Activated naive CD8-positive, alpha-beta T cell treated with anti-CD3 and anti-CD28 coated beads, Interleukin-2, amount 10 ng/mL, durations not matched to agents 7 days and 5 days (primary cell): ENCODE results near the gene TMEM117. TPM values are rescaled to one million over a fixed set of nuclear protein-coding genes. Genes with fewer than 3 reads are reported as not detected.
A peak's percentile ranks its signal among the peaks of the same experiment; 100 is the strongest.
"Not testable (repeated sequence)": the region's sequence is repeated elsewhere in the genome, so short reads cannot be mapped to it uniquely, and the experiment has no call there.

ENCODE experiments used
- ATAC-seq: fragments of 150-1000 bp; cut with Tn5 transposase; one replicate; pipeline ENCODE4 v1.10.0; 2021; ENCODE audit warnings: low read depth, moderate library complexity
- POLR2A ChIA-PET: fragments of 350-600 bp; sonication (Branson Sonifier 250); formaldehyde crosslinking; loops from one replicate; lab custom pipeline; 2021; ENCODE audit warnings: antibody characterized with exemption; lab: Charles Lee
- DNase-seq: peaks from one replicate; pipeline ENCODE4 v3.0.0; 2021
- H3K27ac Mint-ChIP-seq: one replicate; pipeline ENCODE4 v1.8.0; 2022; ENCODE audit warnings: mild to moderate bottlenecking, mixed read lengths
- H3K27me3 Mint-ChIP-seq: one replicate; pipeline ENCODE4 v1.8.0; 2022; ENCODE audit warnings: mild to moderate bottlenecking, moderate library complexity, mixed read lengths
- H3K36me3 Mint-ChIP-seq: one replicate; pipeline ENCODE4 v1.8.0; 2021; ENCODE audit warnings: mild to moderate bottlenecking, mixed read lengths
- H3K4me1 Mint-ChIP-seq: one replicate; pipeline ENCODE4 v1.8.0; 2021; ENCODE audit warnings: mixed read lengths
- H3K4me3 Mint-ChIP-seq: one replicate; pipeline ENCODE4 v1.8.0; 2022; ENCODE audit warnings: mild to moderate bottlenecking, moderate library complexity, mixed read lengths
- H3K9me3 Mint-ChIP-seq: one replicate; pipeline ENCODE4 v1.8.0; 2021; ENCODE audit warnings: mixed read lengths
- total RNA-seq, 2 experiments: library from RNA; stranded (reverse); gene quantifications; one replicate each; pipeline ENCODE4 v1.2.3, GENCODE V29; 2021

The TMEM117 gene
- total RNA-seq, 2 experiments from 2014 or later: 0.58 to 1.0 TPM

DNA sequence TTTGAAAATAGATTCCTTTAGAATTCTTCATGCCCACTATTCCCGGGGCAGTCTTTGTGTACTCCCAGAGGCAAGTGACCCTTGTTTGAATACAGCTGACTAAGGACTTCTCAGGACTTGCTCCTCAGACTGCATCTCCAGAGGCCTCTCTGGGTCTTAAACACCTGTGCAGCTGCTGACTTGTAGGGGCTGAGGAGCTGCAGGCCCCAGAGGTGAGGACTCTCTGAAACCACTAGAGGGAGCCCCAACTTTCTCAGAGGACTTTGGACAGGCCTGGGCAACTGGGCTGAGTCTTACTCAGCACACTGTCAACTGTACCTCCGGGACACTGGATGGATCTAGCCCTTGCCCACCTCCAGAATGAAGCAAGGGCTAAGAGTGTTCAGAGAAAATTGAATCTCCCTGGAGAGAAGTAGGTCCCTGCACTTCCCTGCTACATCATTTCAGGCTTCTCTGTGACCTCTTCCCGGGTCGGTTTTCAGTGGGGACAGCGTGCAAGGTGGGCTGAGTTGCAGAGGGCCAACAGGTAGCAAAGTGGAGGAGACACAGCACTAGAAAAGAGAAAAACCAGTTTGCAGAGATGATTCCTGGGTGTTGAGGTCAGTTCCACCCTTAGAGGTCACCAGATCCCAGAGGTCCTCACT, 164.6 kb downstream of the TMEM117 start:
- ATAC-seq (peak; percentile 79), DNase-seq (peak; percentile 28)
- Mint-ChIP-seq H3K27ac (no peak overlapping the region), H3K36me3 (no peaks in the 10 kb centered on the region), H3K27me3 (no peaks in the 10 kb centered on the region), H3K4me1 (no peaks in the 10 kb centered on the region), H3K9me3 (peaks cover 2% of the 10 kb centered on the region), H3K4me3 (no peak overlapping the region)
- POLR2A ChIA-PET: interaction anchor here (0.5 kb wide), 1 partner anchor 1966 kb away, joined by 3 read pairs; no protein-coding TSS in a partner anchor

DNA sequence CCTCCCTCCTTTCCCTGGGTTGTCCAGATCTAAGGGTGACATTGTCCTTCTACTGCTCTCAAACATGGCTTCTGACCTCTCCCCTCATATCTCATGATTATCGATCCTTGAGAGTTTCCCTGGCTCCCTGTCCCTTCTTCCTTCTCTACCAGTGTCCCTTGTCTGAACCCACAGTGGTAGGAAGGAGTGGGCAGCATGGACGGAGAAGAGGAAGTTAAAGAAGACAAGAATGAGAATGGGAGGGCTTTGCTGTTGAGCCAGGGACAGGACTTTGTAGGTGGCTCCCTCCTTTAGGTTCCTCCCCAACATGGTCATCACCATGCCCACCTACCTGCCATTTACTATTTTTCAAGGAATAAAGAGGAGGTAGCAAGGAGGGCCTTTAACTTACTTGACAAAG, 166.7 kb downstream of the TMEM117 start:
- H3K9me3 Mint-ChIP-seq: peaks cover 3% of the 10 kb centered on the region
- no peak overlapping the region for H3K4me3 Mint-ChIP-seq
- H3K27ac Mint-ChIP-seq: no peak overlapping the region
- no peaks in the 10 kb centered on the region for H3K4me1 Mint-ChIP-seq
- H3K27me3 Mint-ChIP-seq: no peaks in the 10 kb centered on the region
- H3K36me3 Mint-ChIP-seq: no peaks in the 10 kb centered on the region
- ATAC-seq: no peak
- no peak for DNase-seq
- POLR2A ChIA-PET: no interaction called here

DNA sequence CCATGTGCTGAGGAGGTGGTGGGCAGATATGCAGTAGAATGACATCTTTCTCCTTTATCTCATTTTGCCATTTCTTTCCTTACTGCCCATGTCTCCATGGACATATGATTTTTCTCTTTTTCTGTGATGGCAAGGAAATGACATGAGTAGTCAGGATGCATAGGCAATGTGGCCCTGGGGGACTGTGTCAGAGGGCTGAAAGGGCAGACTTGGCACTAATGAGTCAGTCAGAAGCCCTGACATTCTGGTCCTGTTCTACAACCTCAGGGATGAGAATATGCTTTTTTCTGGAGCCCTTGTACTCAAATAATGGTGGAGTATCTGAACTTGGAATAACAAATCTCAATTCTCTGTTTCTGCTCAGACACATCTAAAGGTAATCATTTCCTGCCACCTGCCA, 167.8 kb downstream of the TMEM117 start:
- no peaks in the 10 kb centered on the region for H3K27me3 Mint-ChIP-seq

GRCh38 chr12:44015333-44015941, 179.6 kb downstream of the TMEM117 start:
- no peak overlapping the region for H3K4me3 Mint-ChIP-seq
- H3K27ac Mint-ChIP-seq: no peak overlapping the region
- ATAC-seq: peak; percentile 74
- H3K36me3 Mint-ChIP-seq: no peaks in the 10 kb centered on the region
- DNase-seq: no peak
- POLR2A ChIA-PET: no interaction called here
- H3K9me3 Mint-ChIP-seq: no peaks in the 10 kb centered on the region
- no peaks in the 10 kb centered on the region for H3K4me1 Mint-ChIP-seq
- H3K27me3 Mint-ChIP-seq: no peaks in the 10 kb centered on the region

More for the DNA sequence above, 167.8 kb downstream of the TMEM117 start:
- H3K27ac Mint-ChIP-seq: no peak overlapping the region
- ATAC-seq (no peak), DNase-seq (no peak)
- no peaks in the 10 kb centered on the region for H3K36me3 Mint-ChIP-seq
- H3K4me1 Mint-ChIP-seq: no peaks in the 10 kb centered on the region
- POLR2A ChIA-PET: no interaction called here
- H3K9me3 Mint-ChIP-seq: peaks cover 5% of the 10 kb centered on the region
- H3K4me3 Mint-ChIP-seq: no peak overlapping the region

- H3K9me3 Mint-ChIP-seq: no peaks in the 10 kb centered on the region
- no peak for ATAC-seq
- DNase-seq: no peak
- H3K4me3 Mint-ChIP-seq: no peak overlapping the region
- H3K36me3 Mint-ChIP-seq: no peaks in the 10 kb centered on the region
- H3K27ac Mint-ChIP-seq: no peak overlapping the region
- POLR2A ChIA-PET: no interaction called here
- H3K27me3 Mint-ChIP-seq: no peaks in the 10 kb centered on the region
- peaks cover 2% of the 10 kb centered on the region for H3K4me1 Mint-ChIP-seq
Observed at GRCh38 chr12:44017216-44017615, 181.3 kb downstream of the TMEM117 start.

GRCh38 chr12:44019118-44019517, 183.2 kb downstream of the TMEM117 start:
- Mint-ChIP-seq H3K9me3 (peaks cover 2% of the 10 kb centered on the region), H3K27ac (no peak overlapping the region), H3K4me1 (peaks cover 2% of the 10 kb centered on the region), H3K36me3 (no peaks in the 10 kb centered on the region), H3K4me3 (no peak overlapping the region), H3K27me3 (no peaks in the 10 kb centered on the region)
- ATAC-seq: no peak
- POLR2A ChIA-PET: no interaction called here
- DNase-seq: no peak

GRCh38 chr12:44020555-44020954, 184.7 kb downstream of the TMEM117 start:
- H3K27ac Mint-ChIP-seq: no peak overlapping the region
- no peaks in the 10 kb centered on the region for H3K27me3 Mint-ChIP-seq
- no peaks in the 10 kb centered on the region for H3K36me3 Mint-ChIP-seq
- peaks cover 2% of the 10 kb centered on the region for H3K9me3 Mint-ChIP-seq
- DNase-seq: no peak
- H3K4me1 Mint-ChIP-seq: peaks cover 2% of the 10 kb centered on the region
- H3K4me3 Mint-ChIP-seq: no peak overlapping the region
- POLR2A ChIA-PET: no interaction called here
- no peak for ATAC-seq

- H3K27me3 Mint-ChIP-seq: no peaks in the 10 kb centered on the region
Observed at GRCh38 chr12:44021471-44021971, 185.6 kb downstream of the TMEM117 start.

DNA sequence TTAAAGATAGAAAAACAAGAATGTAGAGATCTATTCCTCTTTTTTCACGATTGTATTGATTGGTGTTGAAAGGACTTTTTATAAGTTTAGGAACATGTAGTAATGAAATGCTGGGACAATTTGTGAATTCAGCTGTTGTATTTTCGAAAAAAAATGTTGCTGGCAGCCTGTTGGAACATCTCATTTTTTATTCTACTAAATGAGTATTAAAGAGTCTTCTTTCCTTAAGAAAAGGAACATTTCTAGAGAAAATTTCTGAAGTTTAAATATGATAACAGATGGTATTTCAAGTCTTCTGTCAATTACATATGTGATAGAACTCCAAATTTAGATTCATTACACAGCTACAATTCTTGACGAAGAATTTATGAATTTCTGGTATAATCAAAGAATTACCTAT, 189.6 kb downstream of the TMEM117 start:
- Mint-ChIP-seq H3K9me3 (peaks cover 5% of the 10 kb centered on the region), H3K4me3 (no peak overlapping the region), H3K36me3 (no peaks in the 10 kb centered on the region), H3K4me1 (peaks cover 2% of the 10 kb centered on the region), H3K27ac (no peak overlapping the region), H3K27me3 (no peaks in the 10 kb centered on the region)
- POLR2A ChIA-PET: no interaction called here
- DNase-seq: no peak
- ATAC-seq: no peak

More at GRCh38 chr12:44021471-44021971, 185.6 kb downstream of the TMEM117 start:
- Mint-ChIP-seq H3K27ac (no peak overlapping the region), H3K9me3 (peaks cover 2% of the 10 kb centered on the region), H3K4me1 (peaks cover 2% of the 10 kb centered on the region), H3K36me3 (no peaks in the 10 kb centered on the region), H3K4me3 (no peak overlapping the region)
- POLR2A ChIA-PET: no interaction called here
- DNase-seq (no peak), ATAC-seq (no peak)

DNA sequence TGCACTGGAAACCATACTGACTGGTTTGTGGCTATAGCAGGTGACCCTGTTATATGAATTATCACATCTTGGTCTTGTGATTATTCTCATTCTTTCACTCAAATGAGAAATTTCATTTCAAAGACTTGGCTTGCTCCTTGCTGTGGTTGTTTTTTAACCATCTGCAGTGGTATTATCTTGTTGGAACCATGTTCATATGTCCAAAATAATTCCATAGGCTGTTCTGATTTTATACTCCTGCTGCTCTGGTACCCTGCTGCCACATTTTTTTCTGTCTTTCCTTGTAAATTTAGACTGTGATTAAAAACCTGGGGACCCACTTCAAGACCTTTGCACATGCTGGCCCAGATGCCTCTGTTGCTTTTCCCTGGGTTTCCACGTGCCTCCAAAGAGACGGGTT, 190.2 kb downstream of the TMEM117 start:
- H3K4me3 Mint-ChIP-seq: no peak overlapping the region
- H3K27me3 Mint-ChIP-seq: no peaks in the 10 kb centered on the region
- DNase-seq (no peak), ATAC-seq (no peak)
- no peak overlapping the region for H3K27ac Mint-ChIP-seq
- POLR2A ChIA-PET: no interaction called here
- no peaks in the 10 kb centered on the region for H3K36me3 Mint-ChIP-seq
- peaks cover 6% of the 10 kb centered on the region for H3K9me3 Mint-ChIP-seq
- peaks cover 2% of the 10 kb centered on the region for H3K4me1 Mint-ChIP-seq

- ATAC-seq, H3K36me3 Mint-ChIP-seq, POLR2A ChIA-PET, DNase-seq, H3K9me3 Mint-ChIP-seq, H3K4me3 Mint-ChIP-seq, H3K27me3 Mint-ChIP-seq, H3K4me1 Mint-ChIP-seq, H3K27ac Mint-ChIP-seq: not testable (repeated sequence)
Observed at GRCh38 chr12:44026926-44027325, 191.0 kb downstream of the TMEM117 start.

- H3K4me3 Mint-ChIP-seq: no peak overlapping the region
Observed at GRCh38 chr12:44029194-44029593, 193.3 kb downstream of the TMEM117 start.

DNA sequence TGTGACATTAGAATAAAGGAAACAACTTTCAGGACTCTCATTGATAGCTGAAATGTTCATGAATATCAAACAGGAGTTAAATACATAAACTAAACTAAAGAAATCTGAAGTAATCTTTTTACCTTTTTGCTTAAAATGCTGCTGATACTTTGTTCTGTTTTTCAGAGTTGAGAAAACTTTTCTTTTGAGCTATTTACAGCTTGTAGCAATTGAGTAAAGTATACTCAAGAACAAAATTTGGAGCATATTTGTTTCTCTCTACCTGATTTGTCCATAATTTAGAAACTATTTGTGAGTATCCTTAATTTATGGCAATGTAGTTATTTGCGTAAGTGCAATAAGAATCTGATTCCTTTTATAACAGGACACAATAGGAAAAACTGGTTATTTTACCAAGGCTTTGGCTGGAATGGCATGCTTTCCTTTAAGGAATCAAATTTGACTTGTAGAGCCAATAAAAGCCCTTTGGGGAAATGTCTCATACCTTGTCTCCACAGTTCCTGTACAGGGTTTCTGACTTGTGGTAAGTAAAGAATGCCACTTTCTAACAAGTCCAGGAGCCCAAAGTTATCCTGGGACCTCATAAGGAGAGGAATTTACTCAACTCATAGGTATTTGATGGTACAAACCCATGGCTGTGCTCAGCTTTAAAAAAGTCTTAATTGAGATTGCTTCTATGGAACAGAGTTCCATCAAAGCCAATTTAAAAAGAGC, 195.7 kb downstream of the TMEM117 start:
- Mint-ChIP-seq H3K4me1 (no peaks in the 10 kb centered on the region), H3K9me3 (peaks cover 7% of the 10 kb centered on the region), H3K4me3 (no peak overlapping the region), H3K27ac (no peak overlapping the region), H3K27me3 (no peaks in the 10 kb centered on the region), H3K36me3 (no peaks in the 10 kb centered on the region)
- DNase-seq: no peak
- POLR2A ChIA-PET: no interaction called here
- ATAC-seq: no peak

More at GRCh38 chr12:44029194-44029593, 193.3 kb downstream of the TMEM117 start:
- no peaks in the 10 kb centered on the region for H3K27me3 Mint-ChIP-seq
- ATAC-seq (no peak), DNase-seq (no peak)
- H3K27ac Mint-ChIP-seq: no peak overlapping the region
- H3K4me1 Mint-ChIP-seq: no peaks in the 10 kb centered on the region
- POLR2A ChIA-PET: no interaction called here
- no peaks in the 10 kb centered on the region for H3K36me3 Mint-ChIP-seq
- peaks cover 7% of the 10 kb centered on the region for H3K9me3 Mint-ChIP-seq
